ENCODE results near the gene SNPH.

- TF ChIP-seq EZH2 (IDR thresholded peaks at IDR 0.05; ENCODE audit: borderline replicate concordance, low read depth, low read length, poor library complexity, severe bottlenecking) = no peak
- no peak for TF ChIP-seq CTCF (conservative IDR thresholded peaks at IDR 0.05; ENCODE audit: low read depth, low read length)
Observed at GRCh38 chr20:1267809-1268374, 1.8 kb downstream of the SNPH start.

All from A673 (cell line).